Activated naive CD8-positive, alpha-beta T cell treated with anti-CD3 and anti-CD28 coated beads for 36 hours (primary cell): ENCODE results near the gene VGLL2. TPM values are rescaled to one million over a fixed set of nuclear protein-coding genes. Genes with fewer than 3 reads are reported as not detected.

ENCODE experiments used
- DNase-seq: peaks from one replicate; pipeline ENCODE4 v3.0.0; 2021
- H3K27ac Mint-ChIP-seq: one replicate; pipeline ENCODE4 v1.8.0; 2022; ENCODE audit warnings: mild to moderate bottlenecking, moderate library complexity, mixed read lengths
- H3K27me3 Mint-ChIP-seq: one replicate; pipeline ENCODE4 v1.8.0; 2022; ENCODE audit warnings: mild to moderate bottlenecking, mixed read lengths
- H3K36me3 Mint-ChIP-seq: one replicate; pipeline ENCODE4 v1.8.0; 2021; ENCODE audit warnings: mild to moderate bottlenecking, mixed read lengths
- H3K4me1 Mint-ChIP-seq: one replicate; pipeline ENCODE4 v1.8.0; 2021; ENCODE audit warnings: mixed read lengths
- H3K4me3 Mint-ChIP-seq: one replicate; pipeline ENCODE4 v1.8.0; 2022; ENCODE audit warnings: mild to moderate bottlenecking, moderate library complexity, mixed read lengths
- H3K9me3 Mint-ChIP-seq: one replicate; pipeline ENCODE4 v1.8.0; 2022; ENCODE audit warnings: mixed read lengths
- total RNA-seq, 2 experiments: library from RNA; stranded (reverse); gene quantifications; one replicate each; pipeline ENCODE4 v1.2.3, GENCODE V29; 2021

VGLL2 gene
- total RNA-seq, 2 experiments from 2014 or later = not detected

DNA sequence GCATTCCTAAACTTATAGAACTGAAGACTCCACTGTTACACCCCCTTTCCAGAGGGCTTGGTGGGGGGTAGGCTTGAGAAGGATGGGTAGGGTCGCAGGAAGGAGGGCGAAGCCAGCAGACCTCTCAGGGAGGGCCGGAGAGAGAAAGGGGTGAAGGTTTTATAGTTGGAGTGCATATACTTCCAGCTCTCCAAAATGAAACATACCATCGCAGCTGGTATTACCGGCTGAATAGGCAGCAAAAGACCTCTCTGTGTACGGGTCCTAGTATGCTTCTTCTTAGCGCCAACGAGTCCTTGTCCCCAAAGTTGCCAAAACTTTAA, 1.0 kb upstream of the VGLL2 start:
- Mint-ChIP-seq H3K9me3 (no peaks in the 10 kb centered on the region), H3K27ac (no peak overlapping the region), H3K36me3 (no peaks in the 10 kb centered on the region), H3K27me3 (peaks cover 94% of the 10 kb centered on the region), H3K4me1 (peaks cover 11% of the 10 kb centered on the region), H3K4me3 (no peak overlapping the region)
- DNase-seq = no peak

GRCh38 chr6:117264692-117265409, 507 bp upstream of the VGLL2 start:
- H3K9me3 Mint-ChIP-seq = no peaks in the 10 kb centered on the region
- no peaks in the 10 kb centered on the region for H3K36me3 Mint-ChIP-seq
- H3K4me1 Mint-ChIP-seq = peaks cover 12% of the 10 kb centered on the region
- DNase-seq = peak; percentile 14
- H3K4me3 Mint-ChIP-seq = peak overlapping the region; percentile 60
- peaks cover 96% of the 10 kb centered on the region for H3K27me3 Mint-ChIP-seq
- no peak overlapping the region for H3K27ac Mint-ChIP-seq

DNA sequence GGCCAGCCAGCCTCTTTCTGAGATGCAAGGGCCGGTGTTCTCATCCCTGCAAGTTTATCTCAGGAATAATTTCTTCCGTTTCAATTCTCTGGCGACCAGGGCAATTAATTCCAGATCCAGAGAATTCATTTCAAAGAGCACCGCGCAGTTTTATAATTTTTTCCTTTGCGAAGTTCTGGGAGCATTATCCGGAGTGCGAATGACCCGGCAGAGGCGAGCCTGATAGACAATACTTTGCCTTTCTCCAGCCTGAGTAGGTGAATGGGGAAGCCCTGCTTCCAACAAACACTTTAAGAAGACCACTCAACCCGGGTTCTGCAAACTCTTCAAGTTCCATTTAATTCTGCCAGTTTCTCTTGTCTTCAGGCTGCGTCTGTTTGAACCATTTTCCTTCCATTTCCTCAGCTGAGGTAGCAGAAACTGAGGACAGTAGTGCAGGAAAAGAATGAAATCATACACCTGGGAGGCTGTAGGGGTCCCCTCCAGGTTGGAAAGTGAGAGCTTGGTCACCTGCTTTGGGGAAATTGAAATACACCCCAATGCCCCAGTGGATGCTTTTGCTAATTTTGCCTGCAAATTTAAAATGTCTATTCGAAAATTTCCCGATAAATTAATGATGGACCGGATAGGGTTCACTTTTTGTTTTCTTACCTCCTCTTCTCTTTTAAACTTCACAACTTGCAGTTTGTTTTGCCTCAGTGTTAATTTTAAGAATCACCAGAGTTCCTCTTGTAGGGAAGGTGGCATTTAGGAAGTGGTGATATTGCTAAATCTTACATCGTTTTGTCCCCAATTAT, 1.1 kb downstream of the VGLL2 start:
- Mint-ChIP-seq H3K36me3 (no peaks in the 10 kb centered on the region), H3K4me1 (peaks cover 15% of the 10 kb centered on the region), H3K9me3 (no peaks in the 10 kb centered on the region), H3K27me3 (peaks cover 98% of the 10 kb centered on the region), H3K27ac (no peak overlapping the region), H3K4me3 (peak overlapping the region; percentile 7)
- no peak for DNase-seq

- Mint-ChIP-seq H3K4me1 (peaks cover 16% of the 10 kb centered on the region), H3K9me3 (no peaks in the 10 kb centered on the region)
These were observed 1.6 kb downstream of the VGLL2 start for GRCh38 chr6:117267054-117267347.

GRCh38 chr6:117267766-117268534, 2.6 kb downstream of the VGLL2 start:
- Mint-ChIP-seq H3K27ac (no peak overlapping the region), H3K36me3 (no peaks in the 10 kb centered on the region), H3K9me3 (no peaks in the 10 kb centered on the region), H3K4me1 (peaks cover 22% of the 10 kb centered on the region), H3K27me3 (peaks cover 98% of the 10 kb centered on the region), H3K4me3 (no peak overlapping the region)
- no peak for DNase-seq

More at GRCh38 chr6:117267054-117267347, 1.6 kb downstream of the VGLL2 start:
- peaks cover 98% of the 10 kb centered on the region for H3K27me3 Mint-ChIP-seq
- H3K4me3 Mint-ChIP-seq = no peak overlapping the region
- no peaks in the 10 kb centered on the region for H3K36me3 Mint-ChIP-seq
- DNase-seq = no peak
- no peak overlapping the region for H3K27ac Mint-ChIP-seq

DNA sequence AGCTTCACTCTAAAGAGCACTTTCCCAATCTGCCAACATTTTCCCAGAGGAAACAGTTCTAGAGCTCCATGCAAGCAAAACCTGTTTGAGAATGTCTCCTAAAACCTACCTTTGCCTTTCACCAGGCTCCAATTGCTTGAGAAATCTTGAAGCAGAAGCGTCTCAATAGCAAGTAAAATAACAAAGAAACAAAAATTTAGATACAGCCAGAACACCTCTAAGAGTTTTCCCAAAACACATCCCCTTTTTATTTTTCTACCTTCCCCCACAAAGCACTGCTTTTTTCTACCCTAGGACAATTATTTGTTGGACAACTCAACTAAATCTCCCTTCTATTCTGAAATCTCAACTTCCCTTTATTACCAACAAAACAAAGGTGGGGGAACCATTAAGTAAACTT, 3.6 kb downstream of the VGLL2 start:
- peaks cover 98% of the 10 kb centered on the region for H3K27me3 Mint-ChIP-seq
- H3K27ac Mint-ChIP-seq = no peak overlapping the region
- H3K9me3 Mint-ChIP-seq = no peaks in the 10 kb centered on the region
- DNase-seq = no peak
- H3K4me3 Mint-ChIP-seq = no peak overlapping the region
- H3K4me1 Mint-ChIP-seq = peaks cover 22% of the 10 kb centered on the region
- no peaks in the 10 kb centered on the region for H3K36me3 Mint-ChIP-seq

GRCh38 chr6:117269638-117270054, 4.3 kb downstream of the VGLL2 start:
- H3K4me3 Mint-ChIP-seq = peak overlapping the region; percentile 10
- no peak for DNase-seq
- H3K36me3 Mint-ChIP-seq = no peaks in the 10 kb centered on the region
- H3K27ac Mint-ChIP-seq = no peak overlapping the region
- no peaks in the 10 kb centered on the region for H3K9me3 Mint-ChIP-seq
- H3K27me3 Mint-ChIP-seq = peaks cover 97% of the 10 kb centered on the region
- H3K4me1 Mint-ChIP-seq = peaks cover 20% of the 10 kb centered on the region

GRCh38 chr6:117270055-117270842, 4.9 kb downstream of the VGLL2 start:
- no peak for DNase-seq
- H3K9me3 Mint-ChIP-seq = no peaks in the 10 kb centered on the region

GRCh38 chr6:117270843-117271507, 5.6 kb downstream of the VGLL2 start:
- no peak overlapping the region for H3K27ac Mint-ChIP-seq
- no peak for DNase-seq
- no peak overlapping the region for H3K4me3 Mint-ChIP-seq
- no peaks in the 10 kb centered on the region for H3K36me3 Mint-ChIP-seq
- H3K4me1 Mint-ChIP-seq = peaks cover 14% of the 10 kb centered on the region
- H3K27me3 Mint-ChIP-seq = peaks cover 97% of the 10 kb centered on the region
- H3K9me3 Mint-ChIP-seq = no peaks in the 10 kb centered on the region

More at GRCh38 chr6:117270055-117270842, 4.9 kb downstream of the VGLL2 start:
- Mint-ChIP-seq H3K27ac (no peak overlapping the region), H3K4me1 (peaks cover 14% of the 10 kb centered on the region), H3K4me3 (peak overlapping the region; percentile 10), H3K36me3 (no peaks in the 10 kb centered on the region), H3K27me3 (peaks cover 97% of the 10 kb centered on the region)

DNA sequence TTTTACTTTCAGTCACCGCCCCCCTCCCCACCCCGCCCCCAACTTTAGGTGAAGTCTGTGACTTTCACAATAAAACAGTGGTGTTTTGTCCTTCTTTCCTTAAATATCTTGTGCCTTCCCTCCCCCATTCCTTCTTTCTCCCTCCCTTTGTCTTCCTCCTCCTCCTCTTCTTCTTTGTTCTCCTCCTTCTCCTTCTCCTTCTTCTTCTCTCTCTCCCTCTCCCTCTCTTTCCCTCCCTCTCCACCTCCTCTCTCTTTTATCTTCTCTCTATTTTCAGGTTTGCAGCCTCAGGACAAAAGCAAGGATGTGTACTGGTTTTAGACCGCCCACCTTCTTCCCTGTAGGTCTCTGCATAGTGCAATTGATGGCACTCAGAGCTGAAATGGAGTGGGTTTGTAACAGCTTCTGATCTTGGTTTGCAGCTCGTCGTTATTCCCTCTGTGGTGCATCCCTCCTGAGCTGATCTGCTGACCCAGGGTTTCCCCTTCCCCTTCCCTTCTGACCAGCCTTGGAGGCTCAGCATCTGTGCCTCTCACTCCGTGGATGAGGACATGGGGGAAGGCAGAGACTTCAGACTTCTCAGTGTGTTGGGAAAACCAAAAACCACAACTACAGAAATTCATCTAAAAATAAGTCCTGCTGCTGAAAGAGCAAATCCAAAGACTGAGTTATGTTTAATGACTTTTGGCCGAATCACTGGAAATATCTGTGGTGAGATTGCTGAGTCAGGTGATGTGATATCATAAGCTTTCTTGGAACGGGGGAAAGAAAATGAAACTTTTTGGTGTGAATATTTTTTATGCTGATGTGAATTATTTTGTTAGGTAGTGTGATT, 6.9 kb downstream of the VGLL2 start:
- Mint-ChIP-seq H3K27me3 (peaks cover 94% of the 10 kb centered on the region), H3K4me3 (no peak overlapping the region), H3K9me3 (no peaks in the 10 kb centered on the region)

GRCh38 chr6:117272891-117273290, 7.5 kb downstream of the VGLL2 start:
- no peak for DNase-seq
- H3K27me3 Mint-ChIP-seq = peaks cover 88% of the 10 kb centered on the region
- H3K4me3 Mint-ChIP-seq = no peak overlapping the region
- H3K36me3 Mint-ChIP-seq = no peaks in the 10 kb centered on the region
- H3K4me1 Mint-ChIP-seq = peaks cover 11% of the 10 kb centered on the region
- H3K9me3 Mint-ChIP-seq = no peaks in the 10 kb centered on the region
- no peak overlapping the region for H3K27ac Mint-ChIP-seq

More for the DNA sequence above, 6.9 kb downstream of the VGLL2 start:
- DNase-seq = no peak
- Mint-ChIP-seq H3K27ac (no peak overlapping the region), H3K4me1 (peaks cover 11% of the 10 kb centered on the region), H3K36me3 (no peaks in the 10 kb centered on the region)

DNA sequence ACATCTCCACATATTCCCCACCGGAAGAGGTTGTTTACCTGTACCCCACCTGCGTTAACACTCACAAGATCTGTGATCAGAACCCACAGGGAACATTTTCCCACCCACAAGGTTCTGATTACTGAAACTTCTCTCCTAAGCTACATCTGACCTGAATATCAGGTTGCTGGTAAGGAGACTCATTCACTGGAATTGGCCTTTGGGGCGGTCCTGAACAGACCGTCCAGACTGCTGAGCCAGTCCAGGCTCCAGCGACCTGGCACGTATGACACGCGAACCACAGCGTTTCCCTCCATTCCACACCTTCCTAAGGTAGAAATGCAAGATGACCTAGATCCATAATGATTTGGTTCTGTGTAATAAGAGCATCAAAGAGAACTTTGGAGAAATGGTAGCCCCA, 9.8 kb downstream of the VGLL2 start:
- no peak for DNase-seq
- H3K27me3 Mint-ChIP-seq = peaks cover 71% of the 10 kb centered on the region
- H3K4me3 Mint-ChIP-seq = no peak overlapping the region
- no peaks in the 10 kb centered on the region for H3K36me3 Mint-ChIP-seq
- peaks cover 8% of the 10 kb centered on the region for H3K4me1 Mint-ChIP-seq
- no peak overlapping the region for H3K27ac Mint-ChIP-seq
- H3K9me3 Mint-ChIP-seq = no peaks in the 10 kb centered on the region

DNA sequence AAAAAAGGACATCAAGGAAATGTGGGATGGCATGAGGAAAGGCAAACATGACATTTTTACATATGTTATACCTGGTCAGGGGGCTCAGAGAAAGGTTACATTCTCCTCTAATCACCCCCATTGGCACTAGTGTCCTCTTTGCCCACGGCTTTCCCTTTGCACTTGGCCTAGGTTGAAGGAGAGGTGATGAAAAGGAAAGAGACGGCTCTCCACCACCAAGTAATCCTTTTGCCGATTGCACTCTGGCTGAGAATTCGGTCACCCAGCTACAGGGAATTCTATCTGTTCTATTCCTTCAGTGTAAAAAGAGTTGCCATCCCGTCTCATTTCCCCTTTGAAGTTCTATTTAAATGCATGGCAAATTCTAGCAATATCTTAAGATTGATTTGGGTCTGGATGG, 10.4 kb downstream of the VGLL2 start:
- Mint-ChIP-seq H3K9me3 (no peaks in the 10 kb centered on the region), H3K4me3 (no peak overlapping the region), H3K4me1 (peaks cover 8% of the 10 kb centered on the region), H3K27ac (no peak overlapping the region), H3K27me3 (peaks cover 72% of the 10 kb centered on the region), H3K36me3 (no peaks in the 10 kb centered on the region)
- no peak for DNase-seq
